Midbrain (tissue), 1 donor: Measurements from ENCODE around the gene RALGAPA1.
A peak's percentile ranks its signal among the peaks of the same experiment; 100 is the strongest.
"Not testable (repeated sequence)": the region's sequence is repeated elsewhere in the genome, so short reads cannot be mapped to it uniquely, and the experiment has no call there.

Experiments used
- DNase-seq: peaks from one replicate; lab custom pipeline; 2025; lab: John Stamatoyannopoulos, UW

Gene RALGAPA1

GRCh38 chr14:35626947-35627346 is 182.1 kb downstream of the RALGAPA1 start:
- not testable (repeated sequence) for DNase-seq

- DNase-seq: not testable (repeated sequence)
These were observed 187.1 kb downstream of the RALGAPA1 start for GRCh38 chr14:35621996-35622395.

GRCh38 chr14:35619998-35620397 is 189.1 kb downstream of the RALGAPA1 start:
- not testable (repeated sequence) for DNase-seq

- DNase-seq: not testable (repeated sequence)
These were observed 189.6 kb downstream of the RALGAPA1 start for GRCh38 chr14:35619461-35619860.

- DNase-seq: no peak
These were observed 191.6 kb downstream of the RALGAPA1 start for GRCh38 chr14:35617500-35617899.

- no peak for DNase-seq
These were observed 201.7 kb downstream of the RALGAPA1 start for GRCh38 chr14:35607380-35607779.

GRCh38 chr14:35600253-35600652 is 208.8 kb downstream of the RALGAPA1 start:
- no peak for DNase-seq

- DNase-seq: no peak
These were observed 214.5 kb downstream of the RALGAPA1 start for GRCh38 chr14:35594616-35595015.

GRCh38 chr14:35587373-35587772 is 221.7 kb downstream of the RALGAPA1 start:
- not testable (repeated sequence) for DNase-seq

- DNase-seq: no peak
These were observed 230.5 kb downstream of the RALGAPA1 start for GRCh38 chr14:35578639-35579038.

GRCh38 chr14:35578135-35578534 is 231.0 kb downstream of the RALGAPA1 start:
- DNase-seq: no peak

GRCh38 chr14:35576856-35577255 is 232.2 kb downstream of the RALGAPA1 start:
- no peak for DNase-seq

GRCh38 chr14:35576260-35576659 is 232.8 kb downstream of the RALGAPA1 start:
- DNase-seq: no peak

- DNase-seq: no peak
These were observed 235.2 kb downstream of the RALGAPA1 start for GRCh38 chr14:35573911-35574310.

- no peak for DNase-seq
These were observed 237.5 kb downstream of the RALGAPA1 start for GRCh38 chr14:35571598-35571997.

GRCh38 chr14:35565871-35566464 is 243.1 kb downstream of the RALGAPA1 start:
- DNase-seq: no peak

- peak; percentile 56 for DNase-seq
These were observed 250.4 kb downstream of the RALGAPA1 start for GRCh38 chr14:35558680-35559079.

- no peak for DNase-seq
These were observed 251.8 kb downstream of the RALGAPA1 start for GRCh38 chr14:35557221-35557747.

GRCh38 chr14:35556548-35556947 is 252.5 kb downstream of the RALGAPA1 start:
- DNase-seq: no peak

GRCh38 chr14:35553808-35554207 is 255.3 kb downstream of the RALGAPA1 start:
- DNase-seq: no peak

- DNase-seq: no peak
These were observed 258.0 kb downstream of the RALGAPA1 start for GRCh38 chr14:35551081-35551480.

GRCh38 chr14:35549551-35549950 is 259.5 kb downstream of the RALGAPA1 start:
- DNase-seq: no peak

GRCh38 chr14:35543006-35543405 is 266.1 kb downstream of the RALGAPA1 start:
- no peak for DNase-seq

- DNase-seq: no peak
These were observed 269.1 kb downstream of the RALGAPA1 start for GRCh38 chr14:35539969-35540368.
